ENCODE data around the gene ARSG.

DNA sequence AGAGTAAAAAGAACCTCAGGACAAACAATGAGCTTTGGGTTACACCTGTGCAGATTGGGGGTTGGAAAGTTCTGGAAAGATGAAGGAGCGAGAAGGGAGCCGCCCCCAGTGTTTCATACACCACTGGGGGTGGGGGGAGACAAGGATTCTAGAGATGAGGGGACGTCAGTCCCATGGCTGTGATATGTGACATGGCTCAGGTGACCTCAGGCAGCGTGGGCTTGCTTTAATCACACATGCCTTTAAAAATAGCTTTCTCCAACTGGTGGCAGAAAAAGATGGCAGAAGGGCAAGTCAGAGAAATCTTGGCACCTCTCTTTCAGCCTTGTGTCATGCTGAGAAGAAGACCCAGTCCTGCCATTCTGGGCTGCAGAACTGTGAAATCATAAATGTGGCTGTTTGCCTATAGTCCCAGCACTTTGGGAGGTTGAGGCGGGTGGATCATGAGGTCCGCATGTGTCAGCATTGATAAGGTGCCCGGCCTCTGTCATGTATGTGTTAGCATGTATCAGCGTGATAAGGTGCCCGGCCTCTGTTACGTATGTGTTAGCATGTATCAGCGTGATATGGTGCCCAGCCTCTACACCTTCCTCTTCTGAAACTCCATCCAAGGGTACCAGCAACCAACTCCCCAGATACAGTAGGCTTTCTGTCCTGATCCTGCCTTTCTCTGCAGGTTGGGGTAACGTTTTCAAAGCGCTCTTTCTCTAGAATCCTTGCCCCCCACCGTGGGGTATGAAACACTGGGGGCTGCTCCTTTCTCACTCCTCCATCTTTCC lies 141.0 kb downstream of the ARSG start:
- TF ChIP-seq ZNF433 (tag by site-specific recombination; IDR thresholded peaks at IDR 0.05; ENCODE audit: low read depth) (no peak), ZNF274 (IDR thresholded peaks at IDR 0.05; ENCODE audit: low read length) (no peak), ZNF274 (tag by site-specific recombination; IDR thresholded peaks at IDR 0.05; ENCODE audit: borderline replicate concordance) (no peak), ZNF580 (tag by site-specific recombination; IDR thresholded peaks at IDR 0.05) (no peak), BCL6B (tag by site-specific recombination; IDR thresholded peaks at IDR 0.05) (no peak)
- TF ChIP-seq, protein P1, sequence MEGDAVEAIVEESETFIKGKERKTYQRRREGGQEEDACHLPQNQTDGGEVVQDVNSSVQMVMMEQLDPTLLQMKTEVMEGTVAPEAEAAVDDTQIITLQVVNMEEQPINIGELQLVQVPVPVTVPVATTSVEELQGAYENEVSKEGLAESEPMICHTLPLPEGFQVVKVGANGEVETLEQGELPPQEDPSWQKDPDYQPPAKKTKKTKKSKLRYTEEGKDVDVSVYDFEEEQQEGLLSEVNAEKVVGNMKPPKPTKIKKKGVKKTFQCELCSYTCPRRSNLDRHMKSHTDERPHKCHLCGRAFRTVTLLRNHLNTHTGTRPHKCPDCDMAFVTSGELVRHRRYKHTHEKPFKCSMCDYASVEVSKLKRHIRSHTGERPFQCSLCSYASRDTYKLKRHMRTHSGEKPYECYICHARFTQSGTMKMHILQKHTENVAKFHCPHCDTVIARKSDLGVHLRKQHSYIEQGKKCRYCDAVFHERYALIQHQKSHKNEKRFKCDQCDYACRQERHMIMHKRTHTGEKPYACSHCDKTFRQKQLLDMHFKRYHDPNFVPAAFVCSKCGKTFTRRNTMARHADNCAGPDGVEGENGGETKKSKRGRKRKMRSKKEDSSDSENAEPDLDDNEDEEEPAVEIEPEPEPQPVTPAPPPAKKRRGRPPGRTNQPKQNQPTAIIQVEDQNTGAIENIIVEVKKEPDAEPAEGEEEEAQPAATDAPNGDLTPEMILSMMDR (tag by site-specific recombination; IDR thresholded peaks at IDR 0.05): no peak
- TF ChIP-seq, protein P2, sequence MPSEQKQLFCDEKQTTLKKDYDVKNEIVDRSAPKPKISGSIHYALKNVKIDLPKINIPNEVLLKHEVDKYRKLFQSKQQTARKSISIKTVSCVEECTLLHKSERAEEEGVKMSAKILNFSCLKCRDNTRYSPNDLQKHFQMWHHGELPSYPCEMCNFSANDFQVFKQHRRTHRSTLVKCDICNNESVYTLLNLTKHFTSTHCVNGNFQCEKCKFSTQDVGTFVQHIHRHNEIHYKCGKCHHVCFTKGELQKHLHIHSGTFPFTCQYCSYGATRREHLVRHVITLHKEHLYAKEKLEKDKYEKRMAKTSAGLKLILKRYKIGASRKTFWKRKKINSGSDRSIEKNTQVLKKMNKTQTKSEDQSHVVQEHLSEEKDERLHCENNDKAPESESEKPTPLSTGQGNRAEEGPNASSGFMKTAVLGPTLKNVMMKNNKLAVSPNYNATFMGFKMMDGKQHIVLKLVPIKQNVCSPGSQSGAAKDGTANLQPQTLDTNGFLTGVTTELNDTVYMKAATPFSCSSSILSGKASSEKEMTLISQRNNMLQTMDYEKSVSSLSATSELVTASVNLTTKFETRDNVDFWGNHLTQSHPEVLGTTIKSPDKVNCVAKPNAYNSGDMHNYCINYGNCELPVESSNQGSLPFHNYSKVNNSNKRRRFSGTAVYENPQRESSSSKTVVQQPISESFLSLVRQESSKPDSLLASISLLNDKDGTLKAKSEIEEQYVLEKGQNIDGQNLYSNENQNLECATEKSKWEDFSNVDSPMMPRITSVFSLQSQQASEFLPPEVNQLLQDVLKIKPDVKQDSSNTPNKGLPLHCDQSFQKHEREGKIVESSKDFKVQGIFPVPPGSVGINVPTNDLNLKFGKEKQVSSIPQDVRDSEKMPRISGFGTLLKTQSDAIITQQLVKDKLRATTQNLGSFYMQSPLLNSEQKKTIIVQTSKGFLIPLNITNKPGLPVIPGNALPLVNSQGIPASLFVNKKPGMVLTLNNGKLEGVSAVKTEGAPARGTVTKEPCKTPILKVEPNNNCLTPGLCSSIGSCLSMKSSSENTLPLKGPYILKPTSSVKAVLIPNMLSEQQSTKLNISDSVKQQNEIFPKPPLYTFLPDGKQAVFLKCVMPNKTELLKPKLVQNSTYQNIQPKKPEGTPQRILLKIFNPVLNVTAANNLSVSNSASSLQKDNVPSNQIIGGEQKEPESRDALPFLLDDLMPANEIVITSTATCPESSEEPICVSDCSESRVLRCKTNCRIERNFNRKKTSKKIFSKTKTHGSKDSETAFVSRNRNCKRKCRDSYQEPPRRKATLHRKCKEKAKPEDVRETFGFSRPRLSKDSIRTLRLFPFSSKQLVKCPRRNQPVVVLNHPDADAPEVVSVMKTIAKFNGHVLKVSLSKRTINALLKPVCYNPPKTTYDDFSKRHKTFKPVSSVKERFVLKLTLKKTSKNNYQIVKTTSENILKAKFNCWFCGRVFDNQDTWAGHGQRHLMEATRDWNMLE (tag by site-specific recombination; conservative IDR thresholded peaks at IDR 0.05; ENCODE audit: low read depth): no peak
